K562 (cell line): ENCODE results near the gene FXYD4. TPM values are rescaled to one million over a fixed set of nuclear protein-coding genes. Genes with fewer than 3 reads are reported as not detected.

ENCODE experiments used
- CHCHD3 ChIP-seq: fragments of 250-450 bp; sonication (Bioruptor Pico); IDR thresholded peaks from 2 replicates; pipeline ENCODE4 v2.1.2; 2022; ENCODE audit warnings: mild to moderate bottlenecking
- DIDO1 ChIP-seq: fragments of 450-650 bp; IDR thresholded peaks from 2 replicates; pipeline ENCODE4 v1.6.1; 2016; ENCODE audit warnings: low read depth, missing biosample characterization, missing genetic modification characterization
- GATA2 ChIP-seq: sonication (generic); formaldehyde crosslinking; IDR thresholded peaks from 2 replicates; pipeline ENCODE4 v1.4.0; 2020; ENCODE audit warnings: mild to moderate bottlenecking, missing genetic modification reagents
- HIVEP1 ChIP-seq: fragments of 250-450 bp; sonication (Bioruptor Pico); IDR thresholded peaks from 2 replicates; pipeline ENCODE4 v1.4.0; 2020; ENCODE audit warnings: mild to moderate bottlenecking
- PTBP1 ChIP-seq: fragments of 200-400 bp; formaldehyde crosslinking; IDR thresholded peaks from 2 replicates; pipeline ENCODE4 v1.6.1; 2017; ENCODE audit warnings: low read depth, low read length
- SRSF9 ChIP-seq: fragments of 200-400 bp; formaldehyde crosslinking; IDR thresholded peaks from 2 replicates; pipeline ENCODE4 v1.6.1; 2017; ENCODE audit warnings: low read depth, low read length, borderline replicate concordance
- polyA plus RNA-seq, 8 experiments: library from polyadenylated mRNA; depleted of rRNA in 4 of 8; stranded (reverse) in 5 of 8; unstranded in 3 of 8; fragments of >200 nt; fragmentation: Nextera tagmentation in 2 of 8; fragmentation: Illumina TruSeq in 1 of 8; extraction: Ambion mirVana in 2 of 8; extraction: Trizol in 1 of 8; gene quantifications; 2 replicates each; pipeline versions ENCODE4 v1.2.1 to v1.2.3, GENCODE V29; 2011 to 2014; ENCODE audit warnings: inconsistent platforms in 1 of 8, missing spikeins in 1 of 8
- total RNA-seq, 7 experiments: library from RNA; depleted of rRNA in 6 of 7; stranded (reverse); fragments of >200 nt in 6 of 7; fragmentation: Illumina TruSeq in 2 of 7; extraction: Trizol in 2 of 7; gene quantifications; 2 replicates each; pipeline versions ENCODE4 v1.2.1 to v1.2.3, GENCODE V29; 2011 to 2021; ENCODE audit warnings: low replicate concordance in 1 of 7
- TF ChIP-seq, protein P1 (sequence below), 2 experiments: fragments of 450-650 bp; conservative IDR thresholded peaks; 2 replicates each; pipeline ENCODE4 v1.6.1; 2017; ENCODE audit warnings: mild to moderate bottlenecking in 2 of 2, moderate library complexity in 2 of 2
- TF ChIP-seq, protein P2 (sequence below), 2 experiments: IDR thresholded peaks; 2 replicates each; pipeline ENCODE4 v1.6.1; 2012; ENCODE audit warnings: improper control_type of control experiment in 2 of 2, low read depth in 2 of 2, low read length in 2 of 2, borderline replicate concordance in 1 of 2
- TF ChIP-seq, protein P3 (sequence below), 2 experiments: fragments of 450-650 bp; IDR thresholded peaks; 2 replicates each; pipeline ENCODE4 v1.6.1; 2016; ENCODE audit warnings: mild to moderate bottlenecking in 2 of 2, borderline replicate concordance in 1 of 2, low read depth in 1 of 2, moderate library complexity in 1 of 2
- TF ChIP-seq, protein P4 (sequence below): sonication (generic); formaldehyde crosslinking; IDR thresholded peaks from 2 replicates; pipeline ENCODE4 v1.4.0; 2020; ENCODE audit warnings: mild to moderate bottlenecking, missing genetic modification reagents

The FXYD4 gene
- total and polyA plus RNA-seq, 9 of the 15 experiments (the other 6 are each of a cell fraction or from before 2014, with no cell fraction given): not detected

DNA sequence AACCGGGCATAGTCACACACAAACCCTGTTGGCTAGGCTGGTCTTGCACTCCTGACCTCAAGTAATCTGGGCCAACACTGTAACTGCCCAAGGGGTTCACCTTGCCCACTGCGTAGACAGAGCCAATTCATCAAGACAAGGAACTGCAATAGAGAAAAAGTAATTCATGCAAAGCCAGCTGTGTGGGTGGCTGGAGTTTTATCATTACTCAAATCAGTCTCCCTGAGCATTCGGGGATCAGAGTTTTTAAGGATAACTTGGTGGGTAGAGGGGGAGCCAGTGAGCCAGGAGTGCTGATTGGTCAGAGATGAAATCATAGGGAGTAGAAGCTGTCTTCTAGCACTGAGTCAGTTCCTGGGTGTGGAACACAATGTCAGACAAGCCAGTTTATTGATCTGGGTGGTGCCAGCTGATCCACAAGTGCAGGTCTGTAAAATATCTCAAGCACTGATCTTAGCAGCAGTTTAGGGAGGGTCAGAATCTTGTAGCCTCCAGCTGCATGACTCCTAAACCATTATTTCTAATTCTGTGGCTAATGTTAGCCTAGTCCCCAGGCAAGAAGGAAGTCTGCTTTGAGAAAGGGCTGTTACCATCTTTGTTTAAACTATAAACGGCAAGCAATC, 15.6 kb upstream of the FXYD4 start (continued):
- TF ChIP-seq HIVEP1 (CRISPR knock-in tag): no peak
- no peak for TF ChIP-seq CHCHD3
- TF ChIP-seq DIDO1: no peak
- TF ChIP-seq, protein P1, sequence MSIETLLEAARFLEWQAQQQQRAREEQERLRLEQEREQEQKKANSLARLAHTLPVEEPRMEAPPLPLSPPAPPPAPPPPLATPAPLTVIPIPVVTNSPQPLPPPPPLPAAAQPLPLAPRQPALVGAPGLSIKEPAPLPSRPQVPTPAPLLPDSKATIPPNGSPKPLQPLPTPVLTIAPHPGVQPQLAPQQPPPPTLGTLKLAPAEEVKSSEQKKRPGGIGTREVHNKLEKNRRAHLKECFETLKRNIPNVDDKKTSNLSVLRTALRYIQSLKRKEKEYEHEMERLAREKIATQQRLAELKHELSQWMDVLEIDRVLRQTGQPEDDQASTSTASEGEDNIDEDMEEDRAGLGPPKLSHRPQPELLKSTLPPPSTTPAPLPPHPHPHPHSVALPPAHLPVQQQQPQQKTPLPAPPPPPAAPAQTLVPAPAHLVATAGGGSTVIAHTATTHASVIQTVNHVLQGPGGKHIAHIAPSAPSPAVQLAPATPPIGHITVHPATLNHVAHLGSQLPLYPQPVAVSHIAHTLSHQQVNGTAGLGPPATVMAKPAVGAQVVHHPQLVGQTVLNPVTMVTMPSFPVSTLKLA (conservative IDR thresholded peaks at IDR 0.05): no peak
- TF ChIP-seq PTBP1: no peak
- TF ChIP-seq GATA2 (CRISPR knock-in tag): peak; percentile 23; the same call in 1 of the 2 replicates
- TF ChIP-seq, protein P2, sequence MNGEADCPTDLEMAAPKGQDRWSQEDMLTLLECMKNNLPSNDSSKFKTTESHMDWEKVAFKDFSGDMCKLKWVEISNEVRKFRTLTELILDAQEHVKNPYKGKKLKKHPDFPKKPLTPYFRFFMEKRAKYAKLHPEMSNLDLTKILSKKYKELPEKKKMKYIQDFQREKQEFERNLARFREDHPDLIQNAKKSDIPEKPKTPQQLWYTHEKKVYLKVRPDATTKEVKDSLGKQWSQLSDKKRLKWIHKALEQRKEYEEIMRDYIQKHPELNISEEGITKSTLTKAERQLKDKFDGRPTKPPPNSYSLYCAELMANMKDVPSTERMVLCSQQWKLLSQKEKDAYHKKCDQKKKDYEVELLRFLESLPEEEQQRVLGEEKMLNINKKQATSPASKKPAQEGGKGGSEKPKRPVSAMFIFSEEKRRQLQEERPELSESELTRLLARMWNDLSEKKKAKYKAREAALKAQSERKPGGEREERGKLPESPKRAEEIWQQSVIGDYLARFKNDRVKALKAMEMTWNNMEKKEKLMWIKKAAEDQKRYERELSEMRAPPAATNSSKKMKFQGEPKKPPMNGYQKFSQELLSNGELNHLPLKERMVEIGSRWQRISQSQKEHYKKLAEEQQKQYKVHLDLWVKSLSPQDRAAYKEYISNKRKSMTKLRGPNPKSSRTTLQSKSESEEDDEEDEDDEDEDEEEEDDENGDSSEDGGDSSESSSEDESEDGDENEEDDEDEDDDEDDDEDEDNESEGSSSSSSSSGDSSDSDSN (IDR thresholded peaks at IDR 0.05; ENCODE audit: borderline replicate concordance in 1 of 2, low read depth in 2 of 2, low read length in 2 of 2): no peak
- TF ChIP-seq, protein P3, sequence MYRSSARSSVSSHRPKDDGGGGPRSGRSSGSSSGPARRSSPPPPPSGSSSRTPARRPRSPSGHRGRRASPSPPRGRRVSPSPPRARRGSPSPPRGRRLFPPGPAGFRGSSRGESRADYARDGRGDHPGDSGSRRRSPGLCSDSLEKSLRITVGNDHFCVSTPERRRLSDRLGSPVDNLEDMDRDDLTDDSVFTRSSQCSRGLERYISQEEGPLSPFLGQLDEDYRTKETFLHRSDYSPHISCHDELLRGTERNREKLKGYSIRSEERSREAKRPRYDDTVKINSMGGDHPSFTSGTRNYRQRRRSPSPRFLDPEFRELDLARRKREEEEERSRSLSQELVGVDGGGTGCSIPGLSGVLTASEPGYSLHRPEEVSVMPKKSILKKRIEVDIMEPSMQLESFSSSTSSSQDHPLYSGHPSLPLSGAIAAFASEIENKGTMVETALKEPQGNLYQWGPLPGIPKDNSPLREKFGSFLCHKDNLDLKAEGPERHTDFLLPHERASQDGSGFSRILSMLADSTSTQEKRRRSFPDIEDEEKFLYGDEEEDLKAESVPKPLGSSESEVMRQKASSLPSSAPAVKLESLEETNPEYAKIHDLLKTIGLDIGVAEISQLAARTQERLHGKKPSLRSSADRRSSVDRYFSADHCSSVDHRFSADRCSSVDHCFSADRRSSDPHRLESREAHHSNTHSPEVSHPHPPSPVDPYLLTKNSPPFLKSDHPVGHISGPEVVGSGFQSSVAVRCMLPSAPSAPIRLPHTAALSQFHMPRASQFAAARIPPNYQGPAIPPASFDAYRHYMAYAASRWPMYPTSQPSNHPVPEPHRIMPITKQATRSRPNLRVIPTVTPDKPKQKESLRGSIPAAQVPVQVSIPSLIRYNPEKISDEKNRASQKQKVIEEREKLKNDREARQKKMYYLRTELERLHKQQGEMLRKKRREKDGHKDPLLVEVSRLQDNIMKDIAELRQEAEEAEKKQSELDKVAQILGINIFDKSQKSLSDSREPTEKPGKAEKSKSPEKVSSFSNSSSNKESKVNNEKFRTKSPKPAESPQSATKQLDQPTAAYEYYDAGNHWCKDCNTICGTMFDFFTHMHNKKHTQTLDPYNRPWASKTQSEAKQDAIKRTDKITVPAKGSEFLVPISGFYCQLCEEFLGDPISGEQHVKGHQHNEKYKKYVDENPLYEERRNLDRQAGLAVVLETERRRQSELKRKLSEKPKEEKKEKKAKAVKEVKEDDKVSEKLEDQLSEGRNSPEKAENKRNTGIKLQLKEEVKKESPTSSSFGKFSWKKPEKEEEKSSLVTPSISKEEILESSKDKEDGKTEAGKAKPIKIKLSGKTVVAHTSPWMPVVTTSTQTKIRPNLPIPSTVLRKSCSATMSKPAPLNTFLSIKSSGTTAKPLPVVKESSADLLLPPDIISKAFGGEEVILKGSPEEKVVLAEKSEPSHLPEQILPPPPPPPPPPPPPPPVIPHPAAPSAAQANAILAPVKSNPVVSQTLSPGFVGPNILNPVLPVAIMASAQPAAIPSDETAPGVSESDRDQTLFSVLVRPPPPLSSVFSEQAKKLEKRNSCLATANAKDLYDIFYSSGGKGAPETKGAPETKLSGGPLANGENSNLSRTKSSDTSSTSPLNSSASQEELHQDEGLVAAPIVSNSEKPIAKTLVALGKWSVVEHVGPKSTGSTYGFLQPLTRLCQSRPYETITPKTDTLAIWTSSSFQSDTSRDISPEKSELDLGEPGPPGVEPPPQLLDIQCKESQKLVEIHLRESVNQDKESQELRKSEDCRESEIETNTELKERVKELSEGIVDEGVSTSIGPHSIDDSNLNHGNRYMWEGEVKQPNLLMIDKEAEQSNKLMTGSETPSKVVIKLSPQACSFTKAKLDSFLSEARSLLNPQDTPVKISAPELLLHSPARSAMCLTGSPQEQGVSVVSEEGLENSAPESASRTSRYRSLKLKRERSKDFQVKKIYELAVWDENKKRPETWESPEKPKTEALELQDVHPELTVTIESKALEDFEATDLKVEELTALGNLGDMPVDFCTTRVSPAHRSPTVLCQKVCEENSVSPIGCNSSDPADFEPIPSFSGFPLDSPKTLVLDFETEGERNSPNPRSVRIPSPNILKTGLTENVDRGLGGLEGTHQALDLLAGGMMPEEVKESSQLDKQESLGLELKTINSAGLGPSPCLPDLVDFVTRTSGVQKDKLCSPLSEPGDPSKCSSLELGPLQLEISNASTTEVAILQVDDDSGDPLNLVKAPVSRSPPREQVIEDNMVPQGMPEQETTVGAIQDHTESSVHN (IDR thresholded peaks at IDR 0.05; ENCODE audit: borderline replicate concordance in 1 of 2, low read depth in 1 of 2): peak in 1 of 2 experiments; percentile 25; a peak in 1 of 4 replicates
- TF ChIP-seq SRSF9: no peak
- TF ChIP-seq, protein P4, sequence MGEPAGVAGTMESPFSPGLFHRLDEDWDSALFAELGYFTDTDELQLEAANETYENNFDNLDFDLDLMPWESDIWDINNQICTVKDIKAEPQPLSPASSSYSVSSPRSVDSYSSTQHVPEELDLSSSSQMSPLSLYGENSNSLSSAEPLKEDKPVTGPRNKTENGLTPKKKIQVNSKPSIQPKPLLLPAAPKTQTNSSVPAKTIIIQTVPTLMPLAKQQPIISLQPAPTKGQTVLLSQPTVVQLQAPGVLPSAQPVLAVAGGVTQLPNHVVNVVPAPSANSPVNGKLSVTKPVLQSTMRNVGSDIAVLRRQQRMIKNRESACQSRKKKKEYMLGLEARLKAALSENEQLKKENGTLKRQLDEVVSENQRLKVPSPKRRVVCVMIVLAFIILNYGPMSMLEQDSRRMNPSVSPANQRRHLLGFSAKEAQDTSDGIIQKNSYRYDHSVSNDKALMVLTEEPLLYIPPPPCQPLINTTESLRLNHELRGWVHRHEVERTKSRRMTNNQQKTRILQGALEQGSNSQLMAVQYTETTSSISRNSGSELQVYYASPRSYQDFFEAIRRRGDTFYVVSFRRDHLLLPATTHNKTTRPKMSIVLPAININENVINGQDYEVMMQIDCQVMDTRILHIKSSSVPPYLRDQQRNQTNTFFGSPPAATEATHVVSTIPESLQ (CRISPR knock-in tag): no peak
